Measurements from ENCODE around the gene MTREX.
"Not testable (repeated sequence)": the region's sequence is repeated elsewhere in the genome, so short reads cannot be mapped to it uniquely, and the experiment has no call there.

MTREX gene

GRCh38 chr5:55313870-55314617 is 6.3 kb downstream of the MTREX start:
- H3K4me3 ChIP-seq (ENCODE audit: low read length): no peak overlapping the region
- DNase-seq (ENCODE audit: low read depth): no peak
- TF ChIP-seq CTCF (conservative IDR thresholded peaks at IDR 0.05; ENCODE audit: low read length): no peak

- no peak for DNase-seq (ENCODE audit: low read depth)
- TF ChIP-seq CTCF (conservative IDR thresholded peaks at IDR 0.05; ENCODE audit: low read length): no peak
These were observed 8.5 kb downstream of the MTREX start for GRCh38 chr5:55316289-55316688.

GRCh38 chr5:55316837-55317236 is 9.0 kb downstream of the MTREX start:
- no peak for DNase-seq (ENCODE audit: low read depth)
- H3K4me3 ChIP-seq (ENCODE audit: low read length): no peak overlapping the region
- no peak for TF ChIP-seq CTCF (conservative IDR thresholded peaks at IDR 0.05; ENCODE audit: low read length)

More at GRCh38 chr5:55316289-55316688, 8.5 kb downstream of the MTREX start:
- no peak overlapping the region for H3K4me3 ChIP-seq (ENCODE audit: low read length)

- not testable (repeated sequence) for DNase-seq (ENCODE audit: low read depth)
These were observed 10.4 kb downstream of the MTREX start for GRCh38 chr5:55318237-55318636.

GRCh38 chr5:55319491-55319890 is 11.7 kb downstream of the MTREX start:
- no peak for TF ChIP-seq CTCF (conservative IDR thresholded peaks at IDR 0.05; ENCODE audit: low read length)
- peak; percentile 45 for DNase-seq (ENCODE audit: low read depth)
- H3K4me3 ChIP-seq (ENCODE audit: low read length): no peak overlapping the region

More at GRCh38 chr5:55318237-55318636, 10.4 kb downstream of the MTREX start:
- H3K4me3 ChIP-seq (ENCODE audit: low read length): not testable (repeated sequence)

- H3K4me3 ChIP-seq (ENCODE audit: low read length): no peak overlapping the region
- no peak for TF ChIP-seq CTCF (conservative IDR thresholded peaks at IDR 0.05; ENCODE audit: low read length)
- DNase-seq (ENCODE audit: low read depth): peak; percentile 46
These were observed 12.8 kb downstream of the MTREX start for GRCh38 chr5:55320571-55320970.

- TF ChIP-seq CTCF (conservative IDR thresholded peaks at IDR 0.05; ENCODE audit: low read length): no peak
- DNase-seq (ENCODE audit: low read depth): no peak
- no peak overlapping the region for H3K4me3 ChIP-seq (ENCODE audit: low read length)
These were observed 16.2 kb downstream of the MTREX start for GRCh38 chr5:55324006-55324405.

Measured in AG10803 (cell line).